Adrenal gland (tissue), 12 donors: ENCODE data around the gene FOXD4L6. TPM values are rescaled to one million over a fixed set of nuclear protein-coding genes. Genes with fewer than 3 reads are reported as not detected.
"Not testable (repeated sequence)": the region's sequence is repeated elsewhere in the genome, so short reads cannot be mapped to it uniquely, and the experiment has no call there.

Experiments
- DNase-seq, 7 donors: peaks; one replicate each; pipeline ENCODE4 v3.0.0-alpha.2; 2019 to 2020
- H3K27ac ChIP-seq, 5 donors: fragments of 200-600 bp; sonication (generic) in 4 of 5; 1 replicate in 3 of 5; 2 replicates in 2 of 5; pipeline versions ENCODE4 v1.5.1 to v1.8.0; 2016 to 2020; ENCODE audit warnings: mild to moderate bottlenecking in 1 of 5
- H3K27me3 ChIP-seq: fragments of 200-600 bp; 2 replicates; pipeline ENCODE4 v1.8.0; 2021
- H3K36me3 ChIP-seq, 2 donors: fragments of 200-600 bp; replicated peaks in 1 of 2; 1 replicate in 1 of 2; 2 replicates in 1 of 2; pipeline versions ENCODE4 v1.5.1 to v1.8.0; 2018 to 2022
- H3K4me1 ChIP-seq, 2 donors: fragments of 200-600 bp; replicated peaks in 1 of 2; 1 replicate in 1 of 2; 2 replicates in 1 of 2; pipeline versions ENCODE4 v1.5.1 to v1.8.0; 2018 to 2021
- H3K4me3 ChIP-seq, 4 donors: fragments of 200-600 bp; sonication (generic) in 3 of 4; one replicate each; pipeline ENCODE4 v1.5.1; 2016 to 2018
- H3K9me3 ChIP-seq, 3 donors: fragments of 200-600 bp; sonication (generic) in 1 of 3; replicated peaks in 1 of 3; 1 replicate in 2 of 3; 2 replicates in 1 of 3; pipeline versions ENCODE4 v1.5.1 to v1.8.0; 2016 to 2021
- CTCF ChIP-seq, 6 experiments: fragments of 450-650 bp in 4 of 6; fragments of 200-600 bp in 2 of 6; sonication (generic) in 1 of 6; IDR thresholded peaks; 1 replicate in 5 of 6; 2 replicates in 1 of 6; pipeline versions ENCODE4 v1.5.1 to v1.8.0; 2016 to 2021; ENCODE audit warnings: antibody characterized with exemption in 6 of 6, mild to moderate bottlenecking in 2 of 6, moderate library complexity in 1 of 6
- WGBS, 4 donors: extraction: QIAGEN DNeasy Blood & Tissue Kit in 2 of 4; methylation state at CpG; one replicate each; pipeline versions ENCODE4 v1.1.5 to v1.1.7; 2013 to 2017; 5-methylcytosine and 5-hydroxymethylcytosine counted together
- intact Hi-C, 2 donors: fragments of 100-400 bp; cut with DNase I; formaldehyde crosslinking; loops; one replicate each; pipeline versions ENCODE4 v1.14.1 to v1.15.0; 2022 to 2023
- polyA plus RNA-seq, 3 donors: library from polyadenylated mRNA; stranded (reverse); fragments of 200-250 nt in 2 of 3; fragments of 350-450 nt in 1 of 3; fragmentation: Illumina TruSeq in 1 of 3; extraction: RNeasy Lipid Tissue Mini Kit (QIAGEN cat#74804) in 1 of 3; gene quantifications; one replicate each; pipeline ENCODE4 v1.2.3, GENCODE V29; 2013 to 2014
- total RNA-seq, 9 donors: library from RNA; depleted of rRNA in 4 of 9; stranded (reverse); fragments of >200 nt in 4 of 9; fragments of 120-200 nt in 1 of 9; fragmentation: NEBNext Ultra II Directional in 1 of 9; extraction: Animal tissue kit (Norgen Biotek cat#: 25700) in 1 of 9; gene quantifications; one replicate each; pipeline versions ENCODE4 v1.1.0 to v1.2.4, GENCODE V29; 2013 to 2023
- donor health status: healthy with polysubstance abuse.
- donor health status: Bipolar disorder and iron deficiency.
- donor health status: DM: yes; HTN: yes; CAD: no.
- donor health status: DM: no; HTN: no; CAD: no.
- donor health status: DM: no; HTN: no; CAD: no.
- donor health status: DM: yes; HTN: yes; CAD: no.

The FOXD4L6 gene
- total and polyA plus RNA-seq, 12 donors: 0.07 to 0.24 (median 0.14) TPM; not detected in 7

- WGBS, 4 donors: 54 to 79% (median 69%) methylated on average over 4 to 7 of the region's 7 CpGs
- DNase-seq: not testable (repeated sequence)
These were observed 28.0 kb downstream of the FOXD4L6 start for GRCh38 chr9:41100508-41100907.

GRCh38 chr9:41098759-41099158, 29.7 kb downstream of the FOXD4L6 start:
- H3K4me3 ChIP-seq, intact Hi-C loops, H3K27me3 ChIP-seq, H3K27ac ChIP-seq, H3K9me3 ChIP-seq, DNase-seq, H3K36me3 ChIP-seq, H3K4me1 ChIP-seq: not testable (repeated sequence)
- WGBS, 4 donors: 57 to 66% (median 63%) methylated on average over 4 of the region's 4 CpGs

More at GRCh38 chr9:41100508-41100907, 28.0 kb downstream of the FOXD4L6 start:
- H3K4me3 ChIP-seq, intact Hi-C loops, H3K27me3 ChIP-seq, H3K36me3 ChIP-seq, H3K27ac ChIP-seq, H3K9me3 ChIP-seq, H3K4me1 ChIP-seq: not testable (repeated sequence)

- H3K27ac ChIP-seq, intact Hi-C loops, H3K36me3 ChIP-seq, H3K27me3 ChIP-seq, H3K9me3 ChIP-seq, H3K4me1 ChIP-seq, H3K4me3 ChIP-seq, DNase-seq: not testable (repeated sequence)
- 53 to 67% (median 63%) methylated on average over 1 to 2 of the region's 2 CpGs for WGBS, 4 donors
These were observed 33.4 kb downstream of the FOXD4L6 start for GRCh38 chr9:41095060-41095459.

- H3K4me1 ChIP-seq, H3K36me3 ChIP-seq, intact Hi-C loops, H3K9me3 ChIP-seq, H3K27ac ChIP-seq, H3K4me3 ChIP-seq, DNase-seq, H3K27me3 ChIP-seq: not testable (repeated sequence)
- WGBS, 4 donors: 42 to 49% (median 44%) methylated on average over 3 to 5 of the region's 9 CpGs
These were observed 34.3 kb downstream of the FOXD4L6 start for GRCh38 chr9:41094010-41094773.

GRCh38 chr9:41090922-41091321, 37.6 kb downstream of the FOXD4L6 start:
- H3K9me3 ChIP-seq, H3K27ac ChIP-seq, H3K4me3 ChIP-seq, DNase-seq, H3K36me3 ChIP-seq, intact Hi-C loops, H3K4me1 ChIP-seq, H3K27me3 ChIP-seq: not testable (repeated sequence)

- H3K36me3 ChIP-seq, intact Hi-C loops, H3K27me3 ChIP-seq, H3K4me3 ChIP-seq, H3K4me1 ChIP-seq, H3K27ac ChIP-seq, H3K9me3 ChIP-seq, DNase-seq: not testable (repeated sequence)
- WGBS, 4 donors: 38 to 61% (median 51%) methylated on average over 1 of the region's 1 CpG; no CpG with 5 or more reads in 1 of the 4 donors
These were observed 38.1 kb downstream of the FOXD4L6 start for GRCh38 chr9:41090386-41090785.

GRCh38 chr9:41088450-41089059, 39.9 kb downstream of the FOXD4L6 start:
- H3K27ac ChIP-seq, H3K27me3 ChIP-seq, H3K36me3 ChIP-seq, DNase-seq, H3K4me3 ChIP-seq, H3K4me1 ChIP-seq, intact Hi-C loops, H3K9me3 ChIP-seq: not testable (repeated sequence)
- 6 to 13% (median 10%) methylated on average over 6 to 9 of the region's 11 CpGs for WGBS, 4 donors
- peak in 4 of 6 experiments; percentile 20 to 55 (median 35) for TF ChIP-seq CTCF (IDR thresholded peaks at IDR 0.05)

GRCh38 chr9:41087929-41088328, 40.6 kb downstream of the FOXD4L6 start:
- H3K36me3 ChIP-seq, H3K27ac ChIP-seq, H3K4me3 ChIP-seq, intact Hi-C loops, DNase-seq, H3K9me3 ChIP-seq, H3K4me1 ChIP-seq, H3K27me3 ChIP-seq: not testable (repeated sequence)
- 64 to 67% (median 66%) methylated on average over 5 of the region's 5 CpGs for WGBS, 4 donors

GRCh38 chr9:41087157-41087780, 41.2 kb downstream of the FOXD4L6 start:
- DNase-seq, intact Hi-C loops, H3K36me3 ChIP-seq, H3K4me3 ChIP-seq, H3K27ac ChIP-seq, H3K9me3 ChIP-seq, H3K27me3 ChIP-seq, H3K4me1 ChIP-seq: not testable (repeated sequence)
- 51 to 64% (median 59%) methylated on average over 4 to 5 of the region's 5 CpGs for WGBS, 4 donors

- H3K4me1 ChIP-seq, H3K27ac ChIP-seq, intact Hi-C loops, H3K36me3 ChIP-seq, H3K27me3 ChIP-seq, H3K9me3 ChIP-seq, DNase-seq, H3K4me3 ChIP-seq: not testable (repeated sequence)
- WGBS, 4 donors: 0 to 88% (median 27%) methylated on average over 1 of the region's 1 CpG
These were observed 41.8 kb downstream of the FOXD4L6 start for GRCh38 chr9:41086685-41087084.
